HG03439 (cell line): ENCODE measurements around the gene BTBD17.

Experiments
- ATAC-seq: cut with Tn5 transposase; IDR thresholded peaks from one replicate; pipeline ENCODE4 v1.9.1; 2021; ENCODE audit warnings: mild to moderate bottlenecking, moderate library complexity; ENCODE audit not compliant: unreplicated experiment

BTBD17 gene

GRCh38 chr17:74337834-74338500, 23.7 kb downstream of the BTBD17 start:
- no peak for ATAC-seq

GRCh38 chr17:74336307-74336706, 25.4 kb downstream of the BTBD17 start:
- ATAC-seq: no peak

GRCh38 chr17:74335529-74336062, 26.1 kb downstream of the BTBD17 start:
- no peak for ATAC-seq

GRCh38 chr17:74334393-74335039, 27.2 kb downstream of the BTBD17 start:
- no peak for ATAC-seq

GRCh38 chr17:74332763-74333283, 28.8 kb downstream of the BTBD17 start:
- ATAC-seq: no peak

- no peak for ATAC-seq
Observed at GRCh38 chr17:74332017-74332650, 29.5 kb downstream of the BTBD17 start.

GRCh38 chr17:74330446-74330845, 31.2 kb downstream of the BTBD17 start:
- no peak for ATAC-seq

GRCh38 chr17:74329378-74329777, 32.3 kb downstream of the BTBD17 start:
- ATAC-seq: no peak

GRCh38 chr17:74328487-74328886, 33.2 kb downstream of the BTBD17 start:
- no peak for ATAC-seq

GRCh38 chr17:74326506-74326905, 35.2 kb downstream of the BTBD17 start:
- no peak for ATAC-seq

GRCh38 chr17:74325743-74326379, 35.8 kb downstream of the BTBD17 start, which contains the start of gene KIF19:
Gene KIF19 (plus strand): TSS chr17:74326226. CDS start chr17:74326350, 124 bp downstream.
- ATAC-seq: no peak

GRCh38 chr17:74325376-74325742, 36.3 kb downstream of the BTBD17 start:
- ATAC-seq: no peak

GRCh38 chr17:74324521-74324920, 37.1 kb downstream of the BTBD17 start:
- no peak for ATAC-seq

- ATAC-seq: no peak
Observed at GRCh38 chr17:74318391-74318790, 43.3 kb downstream of the BTBD17 start.

GRCh38 chr17:74317071-74317470, 44.6 kb downstream of the BTBD17 start:
- no peak for ATAC-seq

- ATAC-seq: no peak
Observed at GRCh38 chr17:74316220-74316619, 45.4 kb downstream of the BTBD17 start.

- no peak for ATAC-seq
Observed at GRCh38 chr17:74314877-74315276, 46.8 kb downstream of the BTBD17 start.

GRCh38 chr17:74309902-74310301, 51.8 kb downstream of the BTBD17 start:
- ATAC-seq: no peak

- ATAC-seq: no peak
Observed at GRCh38 chr17:74307984-74308773, 53.5 kb downstream of the BTBD17 start.
